C4-2B (cell line): ENCODE results near the gene EI24.

Experiments used
- ZFX ChIP-seq: fragments of 450-650 bp; IDR thresholded peaks from 2 replicates; pipeline ENCODE4 v1.6.1; 2017
- TF ChIP-seq, protein P1 (sequence below): fragments of 450-650 bp; conservative IDR thresholded peaks from 2 replicates; pipeline ENCODE4 v1.5.1; 2017; ENCODE audit warnings: mild to moderate bottlenecking

DNA sequence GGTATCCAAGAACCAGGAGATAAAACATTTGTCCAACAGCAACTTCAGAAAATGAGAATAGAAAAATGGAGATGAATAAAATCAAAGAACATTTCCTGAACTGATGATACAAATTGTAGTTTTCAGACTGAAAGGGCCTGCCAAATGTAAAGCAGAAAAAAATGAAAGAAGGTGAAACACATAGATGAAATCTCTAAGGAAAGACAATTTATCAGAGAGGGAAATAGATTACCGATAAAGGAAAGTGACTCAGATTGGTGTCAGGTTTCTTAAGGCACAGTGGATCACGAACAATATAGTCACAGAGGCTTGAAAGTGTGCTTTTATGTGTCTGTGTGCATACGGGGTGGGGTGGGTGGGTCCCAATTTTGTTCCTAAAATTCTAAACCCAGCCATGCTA is 19.2 kb downstream of the EI24 start:
- TF ChIP-seq, protein P1, sequence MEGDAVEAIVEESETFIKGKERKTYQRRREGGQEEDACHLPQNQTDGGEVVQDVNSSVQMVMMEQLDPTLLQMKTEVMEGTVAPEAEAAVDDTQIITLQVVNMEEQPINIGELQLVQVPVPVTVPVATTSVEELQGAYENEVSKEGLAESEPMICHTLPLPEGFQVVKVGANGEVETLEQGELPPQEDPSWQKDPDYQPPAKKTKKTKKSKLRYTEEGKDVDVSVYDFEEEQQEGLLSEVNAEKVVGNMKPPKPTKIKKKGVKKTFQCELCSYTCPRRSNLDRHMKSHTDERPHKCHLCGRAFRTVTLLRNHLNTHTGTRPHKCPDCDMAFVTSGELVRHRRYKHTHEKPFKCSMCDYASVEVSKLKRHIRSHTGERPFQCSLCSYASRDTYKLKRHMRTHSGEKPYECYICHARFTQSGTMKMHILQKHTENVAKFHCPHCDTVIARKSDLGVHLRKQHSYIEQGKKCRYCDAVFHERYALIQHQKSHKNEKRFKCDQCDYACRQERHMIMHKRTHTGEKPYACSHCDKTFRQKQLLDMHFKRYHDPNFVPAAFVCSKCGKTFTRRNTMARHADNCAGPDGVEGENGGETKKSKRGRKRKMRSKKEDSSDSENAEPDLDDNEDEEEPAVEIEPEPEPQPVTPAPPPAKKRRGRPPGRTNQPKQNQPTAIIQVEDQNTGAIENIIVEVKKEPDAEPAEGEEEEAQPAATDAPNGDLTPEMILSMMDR: no peak
- no peak for TF ChIP-seq ZFX
